ENCODE measurements around the gene IGFBP7. TPM values are rescaled to one million over a fixed set of nuclear protein-coding genes. Genes with fewer than 3 reads are reported as not detected.

IGFBP7 gene
- total RNA-seq, 2 experiments from 2014 or later: 0.17 TPM; not detected in 1

Other genes starting within 250 kb of the IGFBP7 start
- 10 to 100 TPM; 35.6 to 36.8 TPM for gene REST, start 202.5 kb downstream of the IGFBP7 start, total RNA-seq
- gene NOA1, start 132.8 kb downstream of the IGFBP7 start, total RNA-seq: 10 to 100 TPM; 25.4 to 26.0 TPM
- 100 to 1,000 TPM in 1 of 2 experiments, 10 to 100 TPM in 1; 95.8 to 104 TPM for gene POLR2B, start 131.5 kb downstream of the IGFBP7 start, total RNA-seq